HCT116 (cell line): ENCODE results near the gene TMEM181. TPM values are rescaled to one million over a fixed set of nuclear protein-coding genes. Genes with fewer than 3 reads are reported as not detected.
"Not testable (repeated sequence)": the region's sequence is repeated elsewhere in the genome, so short reads cannot be mapped to it uniquely, and the experiment has no call there.

Source experiments
- ATAC-seq: fragments of 200-7000 bp; cut with Tn5 transposase; 2 replicates; pipeline ENCODE4 v1.9.1; 2020; ENCODE audit warnings: mild to moderate bottlenecking, moderate library complexity
- BruUV-seq: library from RNA; stranded (reverse); fragments of 400-500 nt; replicated peaks from 2 replicates; lab custom pipeline; 2021; lab: Mats Ljungman, UMichigan
- CTCF ChIA-PET: fragments of 300-600 bp; sonication (Branson Sonifier 250); formaldehyde crosslinking; loops from one replicate; lab custom pipeline; 2021; ENCODE audit warnings: antibody characterized with exemption; lab: Charles Lee
- POLR2A ChIA-PET: fragments of 300-600, 350-600 bp; sonication (Branson Sonifier 250); formaldehyde crosslinking; loops from one replicate; lab custom pipeline; 2021; ENCODE audit warnings: antibody characterized with exemption; lab: Charles Lee
- RAD21 ChIA-PET, 2 experiments: fragments of 300-600 bp; sonication (Branson Sonifier 250); formaldehyde crosslinking; loops; one replicate each; lab custom pipeline; 2023; ENCODE audit warnings: low total read pairs in 2 of 2; ENCODE audit not compliant: uncharacterized antibody in 2 of 2, unreplicated experiment in 2 of 2, low non-redundant PET in 1 of 2; lab: Charles Lee
- DNase-seq: peaks from one replicate; pipeline ENCODE4 v3.0.0-alpha.2; 2010; ENCODE audit warnings: low read depth, low spot score
- H2AFZ ChIP-seq: fragments of 200-600 bp; shearing (Covaris generic), sonication (generic); 2 replicates; pipeline ENCODE4 v1.6.1; 2017; ENCODE audit warnings: low read depth, mixed run types, mixed read lengths, antibody characterized with exemption, low read length; ENCODE audit not compliant: poor library complexity, severe bottlenecking
- H3K27ac ChIP-seq: 2 replicates; pipeline ENCODE4 v1.5.1; 2012; ENCODE audit warnings: low read depth, low read length
- H3K27me3 ChIP-seq: fragments of 200-600 bp; sonication (generic); 2 replicates; pipeline ENCODE4 v1.6.1; 2016; ENCODE audit warnings: mixed run types, low read length, mixed read lengths; ENCODE audit not compliant: insufficient read depth
- H3K36me3 ChIP-seq, 2 experiments: fragments of 200-500 bp in 1 of 2; fragments of 200-600 bp in 1 of 2; sonication (Bioruptor generic) in 1 of 2; sonication (generic) in 1 of 2; 2 replicates each; pipeline versions ENCODE4 v1.5.1 to v1.6.1; 2014 to 2016; ENCODE audit warnings: low read length in 2 of 2, inconsistent platforms in 1 of 2, mixed read lengths in 1 of 2, mixed run types in 1 of 2; ENCODE audit not compliant: insufficient read depth in 2 of 2, control insufficient read depth in 1 of 2
- H3K4me1 ChIP-seq, 2 experiments: fragments of 200-600 bp in 1 of 2; sonication (generic) in 1 of 2; 2 replicates each; pipeline versions ENCODE4 v1.5.1 to v1.6.1; 2012 to 2017; ENCODE audit warnings: low read length in 2 of 2, inconsistent platforms in 1 of 2, mild to moderate bottlenecking in 1 of 2, mixed read lengths in 1 of 2, mixed run types in 1 of 2, moderate library complexity in 1 of 2; ENCODE audit not compliant: insufficient read depth in 2 of 2, control insufficient read depth in 1 of 2
- H3K4me2 ChIP-seq: fragments of 200-600 bp; sonication (generic); 2 replicates; pipeline ENCODE4 v1.6.1; 2017; ENCODE audit warnings: mixed run types, low read length, mixed read lengths
- H3K4me3 ChIP-seq, 2 experiments: fragments of 200-600 bp in 1 of 2; sonication (generic) in 1 of 2; replicated peaks in 1 of 2; 2 replicates each; pipeline ENCODE4 v1.5.1; 2011 to 2016; ENCODE audit warnings: low read length in 2 of 2, control low read depth in 1 of 2, low read depth in 1 of 2, mild to moderate bottlenecking in 1 of 2, mixed read lengths in 1 of 2, mixed run types in 1 of 2
- H3K79me2 ChIP-seq: fragments of 200-600 bp; sonication (generic); 2 replicates; pipeline ENCODE4 v1.6.1; 2017; ENCODE audit warnings: mild to moderate bottlenecking, mixed run types, low read length, moderate library complexity, mixed read lengths; ENCODE audit not compliant: insufficient read depth
- H3K9ac ChIP-seq: fragments of 200-600 bp; sonication (generic); 2 replicates; pipeline ENCODE4 v1.6.1; 2016; ENCODE audit warnings: low read length, mixed read lengths
- H3K9me2 ChIP-seq: fragments of 200-600 bp; sonication (generic), shearing (Covaris generic); 2 replicates; pipeline ENCODE4 v1.6.1; 2017; ENCODE audit warnings: mixed run types, mild to moderate bottlenecking, moderate library complexity; ENCODE audit not compliant: insufficient read depth
- H3K9me3 ChIP-seq, 2 experiments: fragments of 200-500 bp in 1 of 2; fragments of 200-600 bp in 1 of 2; sonication (Bioruptor generic) in 1 of 2; sonication (generic) in 1 of 2; 2 replicates each; pipeline ENCODE4 v1.6.1; 2014 to 2017; ENCODE audit warnings: low read length in 2 of 2, mixed read lengths in 2 of 2, inconsistent platforms in 1 of 2, low read depth in 1 of 2, mild to moderate bottlenecking in 1 of 2, mixed run types in 1 of 2, moderate library complexity in 1 of 2; ENCODE audit not compliant: control insufficient read depth in 1 of 2, insufficient read depth in 1 of 2
- H4K20me1 ChIP-seq: fragments of 200-600 bp; sonication (generic), shearing (Covaris generic); 2 replicates; pipeline ENCODE4 v1.6.1; 2017; ENCODE audit warnings: mixed run types, mild to moderate bottlenecking, moderate library complexity; ENCODE audit not compliant: insufficient read depth
- CBX3 ChIP-seq: IDR thresholded peaks from 2 replicates; pipeline ENCODE4 v1.6.1; 2012; ENCODE audit warnings: low read depth
- CEBPB ChIP-seq: IDR thresholded peaks from 2 replicates; pipeline ENCODE4 v1.6.1; 2012; ENCODE audit warnings: low read depth
- EGR1 ChIP-seq: IDR thresholded peaks from 2 replicates; pipeline ENCODE4 v1.6.1; 2012; ENCODE audit warnings: low read depth
- FOSL1 ChIP-seq: IDR thresholded peaks from 2 replicates; pipeline ENCODE4 v1.6.1; 2012; ENCODE audit warnings: low read depth
- POLR2A ChIP-seq: IDR thresholded peaks from 2 replicates; pipeline ENCODE4 v1.7.0; 2011; ENCODE audit warnings: borderline replicate concordance; ENCODE audit not compliant: insufficient read depth, insufficient read length; ENCODE audit errors: extremely low read depth
- REST ChIP-seq: IDR thresholded peaks from 2 replicates; pipeline ENCODE4 v1.6.1; 2012; ENCODE audit warnings: low read depth
- SP1 ChIP-seq: IDR thresholded peaks from 2 replicates; pipeline ENCODE4 v1.6.1; 2012; ENCODE audit warnings: low read depth
- SRF ChIP-seq: IDR thresholded peaks from 2 replicates; pipeline ENCODE4 v1.6.1; 2012; ENCODE audit warnings: low read depth
- TCF7L2 ChIP-seq: IDR thresholded peaks from 2 replicates; pipeline ENCODE4 v1.7.0; 2011; ENCODE audit warnings: borderline replicate concordance, inconsistent platforms; ENCODE audit not compliant: insufficient read depth, insufficient read length; ENCODE audit errors: extremely low read depth
- ZFX ChIP-seq: fragments of 450-650 bp; IDR thresholded peaks from 2 replicates; pipeline ENCODE4 v1.6.1; 2017
- intact Hi-C: fragments of 100-400 bp; cut with micrococcal nuclease; formaldehyde crosslinking; loops from 2 replicates; pipeline ENCODE4 v1.10.0; 2022
- total RNA-seq: library from RNA; stranded (reverse); gene quantifications from one replicate; pipeline ENCODE4 v1.2.1, GENCODE V29; 2021; ENCODE audit not compliant: unreplicated experiment

Gene TMEM181
- total RNA-seq, 1 experiment from 2014 or later = 34.4 TPM

GRCh38 chr6:158649289-158650143 is 89.6 kb downstream of the TMEM181 start, which contains the start of gene SYTL3:
SYTL3 (plus strand) TSS chr6:158650054; CDS start chr6:158663269, 13,215 bp downstream.
- ChIA-PET POLR2A (interaction anchor here (1.0 kb wide), 1 partner anchor 12 kb away, joined by 3 read pairs; no protein-coding TSS in a partner anchor), CTCF (interaction anchor here (1.1 to 1.5 kb wide), 2 partner anchors 42 kb away, joined by 4 read pairs; no protein-coding TSS in a partner anchor), RAD21 (no interaction called here)
- DNase-seq = no peak
- Histone ChIP-seq H3K27me3 (no peaks in the 10 kb centered on the region), H3K9ac (peak within 1 kb of the TSS; percentile 54), H3K27ac (peak within 1 kb of the TSS; percentile 83), H3K4me2 (peak within 1 kb of the TSS; percentile 70), H4K20me1 (no peaks in the 10 kb centered on the region), H2AFZ (no peak within 1 kb of the TSS), H3K9me3 (no peaks in the 10 kb centered on the region), H3K79me2 (peaks cover 17% of the 10 kb centered on the region), H3K4me3 (peak within 1 kb of the TSS; percentile 15 to 38), H3K4me1 (peaks cover 57 to 65% of the 10 kb centered on the region in 2 experiments), H3K36me3 (no peaks in the 10 kb centered on the region), H3K9me2 (no peaks in the 10 kb centered on the region)
- intact Hi-C loops = loop anchor here (10.0 kb wide), 1 partner anchor 345 kb away; no protein-coding TSS in a partner anchor
- no peak for TF ChIP-seq REST
- TF ChIP-seq ZFX = no peak
- no peak for TF ChIP-seq POLR2A
- TF ChIP-seq SRF = no peak
- no peak for TF ChIP-seq TCF7L2
- TF ChIP-seq FOSL1 = no peak
- no peak for TF ChIP-seq CBX3
- no peak for TF ChIP-seq CEBPB
- no peak for TF ChIP-seq SP1
- TF ChIP-seq EGR1 = no peak
- BruUV-seq = no TSS peak
- ATAC-seq = 0 out of 2 replicates have a peak, but pooled peaks have one; percentile 15

GRCh38 chr6:158651981-158652737 is 92.3 kb downstream of the TMEM181 start:
- H2AFZ ChIP-seq, H3K9me2 ChIP-seq, RAD21 ChIA-PET, DNase-seq, ATAC-seq, H3K4me2 ChIP-seq, H3K79me2 ChIP-seq, H3K4me3 ChIP-seq, H3K9me3 ChIP-seq, H3K36me3 ChIP-seq, CTCF ChIA-PET, POLR2A ChIA-PET, BruUV-seq, H3K27ac ChIP-seq, H3K9ac ChIP-seq, H3K27me3 ChIP-seq, H4K20me1 ChIP-seq, intact Hi-C loops: not testable (repeated sequence)
- peaks cover 54 to 69% of the 10 kb centered on the region in 2 experiments for H3K4me1 ChIP-seq
